NCI-H146 (cell line): ENCODE data around the gene KAT8.

Experiments
- DNase-seq: peaks from one replicate; lab custom pipeline; 2025; lab: John Stamatoyannopoulos, UW

KAT8 gene

GRCh38 chr16:31108035-31108793 lies 9.2 kb upstream of the KAT8 start, which contains the start of gene BCKDK:
BCKDK (plus strand) TSS chr16:31108386; CDS start chr16:31109224, 838 bp downstream.
- DNase-seq = peak; percentile 80

GRCh38 chr16:31108794-31109558 lies 8.5 kb upstream of the KAT8 start:
- no peak for DNase-seq

DNA sequence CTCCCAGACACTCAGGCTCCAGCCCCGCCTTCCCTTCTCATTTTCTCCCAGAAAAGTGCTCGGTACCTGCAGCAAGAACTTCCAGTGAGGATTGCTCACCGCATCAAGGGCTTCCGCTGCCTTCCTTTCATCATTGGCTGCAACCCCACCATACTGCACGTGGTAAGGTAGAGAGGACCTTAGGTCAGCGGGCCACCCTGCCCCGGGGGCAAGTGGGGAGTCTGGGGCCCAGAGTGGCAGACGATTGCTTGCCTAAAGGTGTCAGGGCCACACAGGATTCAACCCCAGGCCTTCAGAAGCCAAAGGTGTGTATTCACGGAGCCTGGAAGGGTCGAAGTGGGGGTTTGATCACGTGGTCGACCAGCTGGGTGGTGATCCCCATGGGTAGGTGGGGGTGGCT lies 7.8 kb upstream of the KAT8 start:
- no peak for DNase-seq

- DNase-seq = no peak
Observed at GRCh38 chr16:31110106-31111034, 7.1 kb upstream of the KAT8 start.

DNA sequence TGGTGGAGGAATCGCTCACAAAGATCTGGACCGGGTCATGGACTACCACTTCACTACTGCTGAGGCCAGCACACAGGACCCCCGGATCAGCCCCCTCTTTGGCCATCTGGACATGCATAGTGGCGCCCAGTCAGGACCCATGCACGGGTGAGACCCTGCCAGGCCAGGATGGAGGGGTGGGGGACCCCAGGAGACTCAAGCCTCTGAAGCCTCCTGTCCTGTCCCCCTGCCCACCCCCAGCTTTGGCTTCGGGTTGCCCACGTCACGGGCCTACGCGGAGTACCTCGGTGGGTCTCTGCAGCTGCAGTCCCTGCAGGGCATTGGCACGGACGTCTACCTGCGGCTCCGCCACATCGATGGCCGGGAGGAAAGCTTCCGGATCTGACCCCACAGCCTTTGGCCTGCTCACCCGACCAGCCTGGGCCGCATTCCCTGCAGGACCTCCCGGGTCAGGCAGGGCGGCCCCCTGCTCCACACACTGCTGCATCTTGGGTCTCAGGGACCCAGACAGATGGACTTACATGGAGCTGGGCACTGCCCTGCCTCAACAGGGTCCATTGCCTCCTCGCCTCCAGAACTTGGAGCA lies 5.5 kb upstream of the KAT8 start:
- DNase-seq = no peak

DNA sequence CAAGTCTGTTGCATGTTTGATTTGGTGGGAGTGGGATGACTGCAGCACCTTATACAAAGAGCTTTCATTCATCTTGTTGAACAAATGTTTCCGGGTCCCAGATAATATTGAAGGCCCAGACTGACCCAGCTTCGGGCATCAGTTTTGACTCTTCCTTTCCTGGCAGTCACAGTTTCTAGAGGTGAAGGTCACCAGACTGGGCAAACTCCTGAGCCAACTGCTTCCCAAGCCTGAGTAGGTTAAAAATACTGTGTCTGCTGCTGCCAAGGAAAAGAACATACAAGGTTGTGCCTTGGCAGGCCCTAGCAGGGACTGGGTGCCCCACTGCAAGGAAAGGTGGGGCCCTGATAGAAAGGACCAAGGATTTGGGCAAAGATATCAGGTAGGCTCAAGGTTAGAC lies 4.8 kb upstream of the KAT8 start:
- no peak for DNase-seq

DNA sequence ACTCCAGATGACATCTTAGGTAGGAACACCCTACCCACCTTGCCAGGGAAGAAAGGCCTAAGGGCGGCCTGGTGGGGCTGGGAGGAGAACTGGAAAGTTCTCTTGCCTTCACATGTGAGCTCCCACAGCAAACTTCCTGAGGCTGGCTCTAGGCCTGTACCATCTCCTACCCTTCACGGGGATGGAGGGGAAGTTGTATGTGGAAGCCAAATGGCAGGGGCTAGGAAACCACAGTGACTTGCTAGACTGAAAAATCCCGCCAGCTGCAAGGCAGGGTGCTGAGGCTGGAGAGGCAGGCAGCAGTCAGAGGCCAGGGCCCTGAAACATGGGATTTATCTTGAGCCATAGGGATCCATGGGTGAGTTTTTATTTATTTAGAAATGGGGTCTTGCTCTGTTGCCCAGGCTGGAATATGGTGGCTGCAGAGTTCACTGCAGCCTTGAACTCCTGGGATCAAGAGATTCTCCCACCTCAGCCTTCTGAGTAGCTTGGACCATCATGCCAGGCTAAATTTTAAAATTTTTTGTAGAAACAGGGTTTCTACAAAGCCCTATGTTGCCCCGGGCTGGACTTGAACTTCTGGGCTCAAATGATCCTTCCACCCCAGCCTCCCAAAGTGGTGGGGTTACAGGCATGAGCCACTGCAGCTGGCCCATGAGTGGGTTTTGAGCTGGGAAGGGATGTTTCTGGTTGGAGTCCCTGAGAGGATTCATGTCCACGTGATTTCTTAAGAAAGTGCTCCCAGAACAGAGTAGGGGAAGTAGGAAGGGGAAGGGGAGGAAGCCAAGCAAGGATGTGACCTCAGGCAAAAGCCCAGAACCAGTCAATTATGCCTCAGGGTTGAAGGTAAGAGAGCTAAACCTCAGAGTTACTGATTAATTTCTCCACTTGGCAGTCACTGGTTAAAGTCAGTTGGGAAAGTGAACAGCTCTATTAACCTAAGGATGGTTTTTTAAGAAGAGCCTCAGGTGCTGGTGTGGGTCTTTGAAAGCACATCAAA lies 4.0 kb upstream of the KAT8 start:
- no peak for DNase-seq

DNA sequence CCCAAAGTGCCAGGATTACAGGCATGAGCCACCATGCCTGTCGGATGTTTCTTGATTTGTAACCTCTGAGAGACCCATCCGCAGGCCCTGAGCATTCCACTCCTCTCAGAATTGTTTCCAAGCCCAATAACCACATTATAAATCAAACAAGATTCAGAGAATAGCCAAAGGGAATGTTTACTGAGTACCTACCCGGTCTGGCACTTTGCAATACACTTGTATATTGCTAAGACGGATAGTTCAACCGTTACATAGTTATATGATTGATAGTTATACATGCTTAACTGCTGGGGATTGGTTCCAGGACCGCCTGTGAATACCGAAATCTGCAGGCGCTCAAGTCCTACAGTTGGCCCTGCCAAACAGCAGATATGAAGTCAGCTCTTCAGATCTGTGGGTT lies 3.0 kb upstream of the KAT8 start:
- no peak for DNase-seq

GRCh38 chr16:31118223-31119155 lies 1.0 kb downstream of the KAT8 start:
- DNase-seq = no peak

- no peak for DNase-seq
Observed at GRCh38 chr16:31120129-31120528, 2.7 kb downstream of the KAT8 start.

GRCh38 chr16:31125844-31126243 lies 8.4 kb downstream of the KAT8 start:
- DNase-seq = no peak

GRCh38 chr16:31127182-31127581 lies 9.7 kb downstream of the KAT8 start:
- no peak for DNase-seq

DNA sequence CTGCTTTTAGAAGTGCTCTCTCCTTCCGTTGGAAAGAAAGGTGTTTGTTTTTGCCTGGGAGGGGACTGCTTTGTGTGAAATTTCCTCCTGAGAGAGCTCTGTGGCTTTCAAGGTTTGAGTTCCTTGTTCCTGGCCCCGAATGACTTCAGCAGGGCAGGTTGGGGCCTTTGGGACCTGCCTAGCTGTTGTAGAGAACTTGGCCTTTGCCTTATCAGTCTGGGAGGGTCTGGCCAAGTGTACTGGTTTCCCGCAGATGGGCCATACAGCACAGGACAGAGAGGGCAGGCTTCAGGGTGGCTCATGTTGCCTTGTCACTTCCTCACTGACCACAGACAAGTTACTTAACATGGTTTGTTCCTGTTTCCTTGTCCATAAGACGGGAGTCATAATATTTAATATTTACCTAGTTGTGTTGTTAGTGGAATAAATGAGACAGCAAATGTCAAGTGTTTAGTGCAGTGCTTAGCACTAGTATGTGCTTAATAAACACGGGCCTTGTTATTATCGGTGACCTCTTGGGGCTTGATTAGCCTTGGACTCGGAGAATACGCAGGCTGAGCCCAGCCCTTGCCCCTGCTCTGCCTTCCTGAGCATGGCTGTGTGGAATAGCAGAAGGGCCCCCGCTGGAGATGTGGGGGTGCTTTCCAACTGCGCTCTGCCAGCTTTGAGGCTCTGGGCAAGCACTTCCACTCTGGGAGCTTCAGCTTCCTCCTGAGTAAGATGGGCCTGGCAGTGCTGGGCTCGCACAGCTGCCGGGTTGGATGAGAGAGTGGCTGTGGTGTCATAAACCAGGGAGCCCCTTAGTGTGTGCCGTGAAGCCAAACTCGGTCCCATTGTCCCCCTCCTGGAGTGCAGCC lies 11.5 kb downstream of the KAT8 start:
- DNase-seq = no peak

GRCh38 chr16:31129568-31130335 lies 12.3 kb downstream of the KAT8 start:
- DNase-seq = no peak

DNA sequence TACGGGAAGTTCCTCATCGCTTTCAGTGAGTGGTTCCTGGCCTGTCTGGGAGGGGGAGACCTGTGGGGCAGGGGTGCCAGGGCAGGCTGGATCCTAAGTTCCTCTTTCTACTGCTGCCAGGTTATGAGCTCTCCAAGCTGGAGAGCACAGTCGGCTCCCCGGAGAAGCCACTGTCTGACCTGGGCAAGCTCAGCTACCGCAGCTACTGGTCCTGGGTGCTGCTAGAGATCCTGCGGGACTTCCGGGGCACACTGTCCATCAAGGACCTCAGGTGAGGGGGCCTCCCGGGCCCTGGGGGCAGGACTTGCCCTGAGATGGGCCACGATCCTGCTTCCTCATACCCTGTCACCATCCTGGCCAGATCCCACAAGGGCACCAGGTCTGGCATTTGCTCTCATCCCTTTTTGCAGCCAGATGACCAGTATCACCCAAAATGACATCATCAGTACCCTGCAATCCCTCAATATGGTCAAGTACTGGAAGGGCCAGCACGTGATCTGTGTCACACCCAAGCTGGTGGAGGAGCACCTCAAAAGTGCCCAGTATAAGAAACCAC lies 12.9 kb downstream of the KAT8 start:
- DNase-seq = no peak

GRCh38 chr16:31130899-31131298 lies 13.4 kb downstream of the KAT8 start:
- no peak for DNase-seq

DNA sequence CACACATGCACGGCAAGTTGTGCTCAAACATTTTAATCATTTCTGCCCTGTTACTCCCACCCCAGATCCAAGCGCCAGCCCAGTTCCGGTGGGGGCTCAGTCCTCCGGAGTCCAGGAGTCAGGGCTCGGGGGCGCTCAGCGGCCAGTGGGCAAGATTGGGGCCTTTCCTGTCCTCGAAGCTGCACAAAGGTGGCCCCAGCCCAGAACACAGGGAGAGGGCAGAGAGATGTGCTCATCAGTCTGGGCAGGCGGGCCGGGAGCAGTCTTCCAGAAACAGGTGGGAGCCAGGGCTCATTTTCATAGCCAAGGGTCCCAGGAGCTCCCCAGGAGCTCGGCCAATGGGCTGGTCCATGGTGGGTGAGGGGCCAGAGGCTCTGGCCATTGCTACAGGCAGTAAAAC lies 14.0 kb downstream of the KAT8 start:
- DNase-seq = no peak
